COLO668 (cell line): ENCODE results near the gene RHO.

Experiments used
- DNase-seq: peaks from one replicate; lab custom pipeline; 2025; ENCODE audit not compliant: unreplicated experiment; lab: John Stamatoyannopoulos, UW

RHO gene

DNA sequence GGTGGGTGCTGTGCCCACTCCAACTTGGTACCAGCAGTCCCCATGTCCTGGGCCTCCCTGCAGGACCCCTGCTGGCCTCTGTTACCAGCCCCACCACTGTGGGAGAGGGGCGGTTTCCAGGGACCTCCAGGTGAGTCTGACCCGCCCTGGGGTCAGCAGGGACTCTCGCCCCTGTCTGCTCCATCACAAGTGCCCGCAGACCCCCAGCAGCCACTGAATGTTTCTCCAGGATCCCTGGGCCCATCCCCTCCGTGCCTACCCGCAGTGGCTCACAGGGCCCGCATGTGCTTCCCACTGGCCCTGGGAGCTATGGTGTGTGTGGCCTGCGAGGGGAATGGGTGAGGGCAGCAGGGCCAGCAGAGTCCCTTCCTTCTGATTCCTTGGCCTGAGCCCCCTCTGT lies 9.9 kb upstream of the RHO start:
- no peak for DNase-seq

DNA sequence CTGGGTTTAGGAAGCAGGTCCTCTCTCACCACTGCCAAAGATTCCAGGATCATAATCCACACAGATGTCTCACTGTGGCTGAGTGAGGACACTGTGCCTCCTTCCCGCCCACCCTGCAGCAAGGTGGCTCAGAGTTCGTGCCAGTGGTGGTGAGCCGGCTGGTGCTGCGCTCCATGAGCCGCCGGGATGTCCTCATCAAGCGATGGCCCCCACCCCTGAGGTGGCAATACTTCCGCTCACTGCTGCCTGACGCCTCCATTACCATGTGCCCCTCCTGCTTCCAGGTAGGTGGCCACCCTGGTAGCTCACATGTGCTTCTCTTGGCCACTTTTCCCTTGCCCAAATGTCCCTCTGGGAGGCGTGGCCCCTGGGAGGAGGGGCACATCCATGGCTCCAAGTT lies 9.0 kb upstream of the RHO start:
- no peak for DNase-seq

DNA sequence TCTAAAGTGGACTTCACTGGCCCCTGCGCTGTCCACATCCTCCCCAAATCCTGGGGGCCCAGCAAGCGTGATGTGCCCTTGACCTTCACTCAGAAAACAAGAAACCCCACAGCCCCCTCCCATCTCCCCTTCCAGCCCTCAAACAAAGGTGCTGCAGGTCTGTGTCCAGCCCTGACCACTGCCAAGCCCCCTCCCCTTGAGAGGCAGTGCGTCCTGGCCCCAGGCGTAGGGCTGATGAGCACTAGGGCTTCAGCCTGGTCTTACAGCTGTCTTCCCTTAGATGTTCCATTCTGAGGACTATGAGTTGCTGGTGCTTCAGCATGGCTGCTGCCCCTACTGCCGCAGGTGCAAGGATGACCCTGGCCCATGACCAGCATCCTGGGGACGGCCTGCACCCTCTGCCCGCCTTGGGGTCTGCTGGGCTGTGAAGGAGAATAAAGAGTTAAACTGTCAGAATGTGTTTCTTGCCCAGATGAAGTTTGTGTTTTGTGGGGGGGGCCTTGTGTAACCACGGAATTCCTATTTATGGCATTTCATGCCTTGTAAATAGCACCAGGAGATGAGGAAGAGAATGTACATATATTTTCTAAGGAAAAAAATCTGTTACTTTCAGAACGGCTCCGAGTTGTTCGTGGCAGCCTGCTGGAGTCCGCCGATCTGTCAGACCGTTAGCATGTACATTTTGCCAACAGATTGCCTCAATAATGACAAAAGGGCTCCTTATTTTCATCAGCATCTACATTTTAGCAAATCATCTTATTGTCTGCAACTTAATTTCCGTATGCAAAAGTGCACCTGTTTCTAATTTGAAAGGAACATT lies 8.3 kb upstream of the RHO start:
- no peak for DNase-seq

DNA sequence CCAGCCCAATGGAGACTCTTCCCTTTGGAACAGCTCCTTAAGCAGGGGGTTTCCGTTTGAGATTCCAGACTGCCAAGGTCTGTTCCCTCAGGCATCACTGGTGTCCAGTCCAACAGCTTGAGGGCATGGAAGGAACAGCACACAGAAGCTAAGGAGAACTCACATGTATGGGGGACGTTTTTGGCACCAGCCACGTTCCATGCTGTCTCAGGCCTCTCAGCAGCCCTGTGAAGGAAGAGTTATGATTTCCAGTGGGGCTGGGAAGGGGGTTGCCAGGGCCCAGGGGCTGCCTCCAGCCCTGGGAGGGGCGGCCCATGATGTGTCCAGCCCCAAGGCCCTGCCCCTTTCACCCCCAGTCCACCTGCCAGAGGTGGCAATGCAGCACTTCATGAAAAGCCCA lies 7.5 kb upstream of the RHO start:
- DNase-seq, result no peak

DNA sequence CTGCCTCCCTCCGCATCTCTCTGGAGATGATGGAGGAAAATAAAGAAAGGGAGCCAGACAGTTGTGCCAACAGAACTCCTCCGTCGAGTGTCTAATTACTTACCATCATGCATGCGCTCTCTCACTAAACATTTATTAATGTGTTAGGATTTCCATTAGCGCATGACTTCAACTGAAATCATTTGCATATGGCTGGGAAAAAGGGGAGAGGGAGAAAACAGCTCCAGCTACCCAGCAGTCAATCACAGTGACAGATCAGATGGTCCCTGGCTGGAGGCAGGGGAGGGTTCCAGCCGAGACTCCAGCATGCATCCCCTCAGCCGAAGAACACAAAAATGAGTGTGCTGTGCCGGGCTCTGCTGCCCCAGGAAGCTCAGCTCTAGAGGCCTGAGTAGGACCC lies 6.8 kb upstream of the RHO start:
- no peak for DNase-seq

DNA sequence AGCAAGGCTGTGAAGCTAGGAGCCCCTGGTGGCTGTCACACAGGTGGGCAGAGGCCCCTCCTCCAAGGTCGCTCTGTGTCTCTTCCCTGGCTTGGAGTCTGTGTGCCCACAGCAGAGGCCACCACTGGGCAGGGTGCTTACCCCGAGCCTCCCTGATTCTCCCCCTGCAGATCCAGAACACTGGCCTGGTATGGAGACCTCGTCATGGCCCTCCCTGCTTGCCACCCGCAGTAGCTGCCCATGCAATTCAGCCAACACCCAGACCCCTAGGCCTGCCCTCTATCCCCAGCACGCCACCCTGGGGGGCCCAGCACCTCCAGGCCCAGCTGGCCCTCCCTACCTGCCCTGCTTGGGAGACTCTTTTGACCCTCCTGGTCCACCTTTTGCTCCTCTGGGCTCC lies 5.5 kb upstream of the RHO start:
- DNase-seq, result no peak

DNA sequence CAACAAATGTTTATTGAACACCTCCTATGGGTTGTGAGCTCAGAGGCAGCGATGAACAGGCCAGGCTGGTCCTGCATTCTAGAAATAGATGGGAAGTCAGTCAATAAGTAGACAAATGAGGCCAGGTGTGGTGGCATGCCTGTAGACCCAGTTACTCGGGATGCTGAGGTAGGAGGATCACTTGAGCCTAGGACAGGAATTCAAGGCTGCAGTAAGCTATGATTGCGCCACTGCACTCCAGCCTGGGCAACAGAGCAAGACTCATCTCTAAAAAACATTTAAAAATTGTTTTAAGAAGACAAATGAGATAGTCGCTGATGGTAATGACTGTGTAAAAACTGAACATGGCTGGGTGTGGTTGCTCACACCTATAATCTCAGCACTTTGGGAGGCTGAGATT lies 4.4 kb upstream of the RHO start:
- DNase-seq, result no peak

DNA sequence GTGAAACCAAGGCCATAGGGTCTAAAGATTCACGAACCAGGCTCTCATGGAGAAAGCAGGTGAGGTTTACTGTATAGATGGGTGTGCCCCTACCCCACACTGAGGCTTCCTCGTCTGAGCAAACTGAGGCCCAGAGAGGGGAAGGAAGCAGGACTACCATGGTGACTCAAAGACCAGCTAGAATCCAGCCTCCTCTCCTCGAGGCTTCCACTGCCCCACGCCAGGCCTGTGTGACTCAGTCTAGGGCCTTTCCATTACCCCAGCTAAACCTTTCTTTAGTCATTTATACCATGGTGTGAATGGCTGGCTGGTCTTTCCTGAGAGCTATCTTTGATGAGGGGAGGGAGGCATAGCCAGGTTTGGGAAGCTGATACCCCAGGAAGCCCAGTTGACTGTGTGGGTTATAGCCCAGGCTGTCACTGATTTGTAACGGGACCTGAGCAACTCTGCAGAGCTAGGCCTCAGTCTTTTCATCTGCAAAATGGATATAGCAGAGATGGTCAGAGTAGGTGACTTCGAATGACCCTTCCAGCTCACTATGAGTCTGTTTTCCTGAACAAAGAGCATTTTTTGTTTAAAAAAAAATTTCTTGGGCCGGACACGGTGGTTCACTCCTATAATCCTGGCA lies 3.0 kb upstream of the RHO start:
- no peak for DNase-seq

DNA sequence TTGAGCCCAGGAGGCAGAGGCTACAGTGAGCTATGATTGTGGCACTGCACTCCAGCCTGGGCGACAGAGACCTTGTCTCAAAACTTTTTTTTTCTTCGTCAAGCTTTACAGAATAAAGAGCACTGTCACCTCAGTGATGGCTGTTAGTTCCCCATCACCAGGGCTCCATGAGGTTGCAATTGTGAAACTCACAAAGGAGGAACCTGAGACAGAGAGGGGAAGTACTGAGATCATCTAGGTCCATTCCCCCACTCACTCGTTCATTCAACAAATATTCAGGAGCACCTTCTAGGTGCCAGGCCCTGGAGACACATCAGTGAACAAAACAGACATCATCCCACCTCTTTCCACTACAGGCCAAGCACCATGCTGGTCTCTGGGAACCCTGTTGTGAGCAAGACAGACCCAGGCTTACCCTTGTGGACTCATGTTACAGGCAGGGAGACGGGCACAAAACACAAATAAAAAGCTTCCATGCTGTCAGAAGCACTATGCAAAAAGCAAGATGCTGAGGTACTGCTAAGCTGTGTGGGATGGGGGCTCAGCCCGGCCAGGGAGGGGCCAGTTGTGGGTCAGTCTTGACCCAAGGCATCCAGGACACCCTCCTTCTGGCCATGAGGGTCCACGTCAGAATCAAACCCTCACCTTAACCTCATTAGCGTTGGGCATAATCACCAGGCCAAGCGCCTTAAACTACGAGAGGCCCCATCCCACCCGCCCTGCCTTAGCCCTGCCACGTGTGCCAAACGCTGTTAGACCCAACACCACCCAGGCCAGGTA lies 2.1 kb upstream of the RHO start:
- no peak for DNase-seq

DNA sequence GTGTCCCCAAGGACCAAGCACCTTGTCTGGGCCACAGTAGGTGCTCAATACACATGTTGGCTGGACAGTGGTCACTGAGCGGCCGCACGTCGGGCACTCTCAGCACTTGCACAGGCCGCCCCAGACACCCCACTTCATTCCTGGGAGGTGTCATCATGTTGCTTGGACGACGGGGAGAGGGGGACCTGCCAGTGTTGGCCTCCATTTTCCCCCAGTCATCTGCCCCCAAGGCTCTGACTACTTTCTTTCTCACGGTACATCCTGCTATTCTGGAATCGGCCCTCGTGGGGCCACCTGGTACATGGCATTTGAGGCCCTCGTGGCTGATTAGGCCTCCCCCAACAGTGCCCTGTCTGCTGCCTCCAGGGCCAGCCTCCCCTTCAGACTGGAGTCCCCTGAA lies 1.2 kb upstream of the RHO start:
- DNase-seq, result no peak

DNA sequence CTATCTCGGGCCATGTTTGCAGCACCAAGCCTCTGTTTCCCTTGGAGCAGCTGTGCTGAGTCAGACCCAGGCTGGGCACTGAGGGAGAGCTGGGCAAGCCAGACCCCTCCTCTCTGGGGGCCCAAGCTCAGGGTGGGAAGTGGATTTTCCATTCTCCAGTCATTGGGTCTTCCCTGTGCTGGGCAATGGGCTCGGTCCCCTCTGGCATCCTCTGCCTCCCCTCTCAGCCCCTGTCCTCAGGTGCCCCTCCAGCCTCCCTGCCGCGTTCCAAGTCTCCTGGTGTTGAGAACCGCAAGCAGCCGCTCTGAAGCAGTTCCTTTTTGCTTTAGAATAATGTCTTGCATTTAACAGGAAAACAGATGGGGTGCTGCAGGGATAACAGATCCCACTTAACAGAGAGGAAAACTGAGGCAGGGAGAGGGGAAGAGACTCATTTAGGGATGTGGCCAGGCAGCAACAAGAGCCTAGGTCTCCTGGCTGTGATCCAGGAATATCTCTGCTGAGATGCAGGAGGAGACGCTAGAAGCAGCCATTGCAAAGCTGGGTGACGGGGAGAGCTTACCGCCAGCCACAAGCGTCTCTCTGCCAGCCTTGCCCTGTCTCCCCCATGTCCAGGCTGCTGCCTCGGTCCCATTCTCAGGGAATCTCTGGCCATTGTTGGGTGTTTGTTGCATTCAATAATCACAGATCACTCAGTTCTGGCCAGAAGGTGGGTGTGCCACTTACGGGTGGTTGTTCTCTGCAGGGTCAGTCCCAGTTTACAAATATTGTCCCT lies 1.2 kb downstream of the RHO start:
- no peak for DNase-seq

DNA sequence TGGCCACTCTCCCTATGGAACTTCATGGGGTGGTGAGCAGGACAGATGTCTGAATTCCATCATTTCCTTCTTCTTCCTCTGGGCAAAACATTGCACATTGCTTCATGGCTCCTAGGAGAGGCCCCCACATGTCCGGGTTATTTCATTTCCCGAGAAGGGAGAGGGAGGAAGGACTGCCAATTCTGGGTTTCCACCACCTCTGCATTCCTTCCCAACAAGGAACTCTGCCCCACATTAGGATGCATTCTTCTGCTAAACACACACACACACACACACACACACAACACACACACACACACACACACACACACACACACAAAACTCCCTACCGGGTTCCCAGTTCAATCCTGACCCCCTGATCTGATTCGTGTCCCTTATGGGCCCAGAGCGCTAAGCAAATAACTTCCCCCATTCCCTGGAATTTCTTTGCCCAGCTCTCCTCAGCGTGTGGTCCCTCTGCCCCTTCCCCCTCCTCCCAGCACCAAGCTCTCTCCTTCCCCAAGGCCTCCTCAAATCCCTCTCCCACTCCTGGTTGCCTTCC lies 1.9 kb downstream of the RHO start:
- no peak for DNase-seq

DNA sequence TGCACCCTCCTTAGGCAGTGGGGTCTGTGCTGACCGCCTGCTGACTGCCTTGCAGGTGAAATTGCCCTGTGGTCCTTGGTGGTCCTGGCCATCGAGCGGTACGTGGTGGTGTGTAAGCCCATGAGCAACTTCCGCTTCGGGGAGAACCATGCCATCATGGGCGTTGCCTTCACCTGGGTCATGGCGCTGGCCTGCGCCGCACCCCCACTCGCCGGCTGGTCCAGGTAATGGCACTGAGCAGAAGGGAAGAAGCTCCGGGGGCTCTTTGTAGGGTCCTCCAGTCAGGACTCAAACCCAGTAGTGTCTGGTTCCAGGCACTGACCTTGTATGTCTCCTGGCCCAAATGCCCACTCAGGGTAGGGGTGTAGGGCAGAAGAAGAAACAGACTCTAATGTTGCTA lies 2.4 kb downstream of the RHO start:
- no peak for DNase-seq

DNA sequence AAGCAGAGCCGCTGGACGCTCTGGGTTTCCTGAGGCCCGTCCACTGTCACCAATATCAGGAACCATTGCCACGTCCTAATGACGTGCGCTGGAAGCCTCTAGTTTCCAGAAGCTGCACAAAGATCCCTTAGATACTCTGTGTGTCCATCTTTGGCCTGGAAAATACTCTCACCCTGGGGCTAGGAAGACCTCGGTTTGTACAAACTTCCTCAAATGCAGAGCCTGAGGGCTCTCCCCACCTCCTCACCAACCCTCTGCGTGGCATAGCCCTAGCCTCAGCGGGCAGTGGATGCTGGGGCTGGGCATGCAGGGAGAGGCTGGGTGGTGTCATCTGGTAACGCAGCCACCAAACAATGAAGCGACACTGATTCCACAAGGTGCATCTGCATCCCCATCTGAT lies 3.3 kb downstream of the RHO start:
- DNase-seq, result no peak

DNA sequence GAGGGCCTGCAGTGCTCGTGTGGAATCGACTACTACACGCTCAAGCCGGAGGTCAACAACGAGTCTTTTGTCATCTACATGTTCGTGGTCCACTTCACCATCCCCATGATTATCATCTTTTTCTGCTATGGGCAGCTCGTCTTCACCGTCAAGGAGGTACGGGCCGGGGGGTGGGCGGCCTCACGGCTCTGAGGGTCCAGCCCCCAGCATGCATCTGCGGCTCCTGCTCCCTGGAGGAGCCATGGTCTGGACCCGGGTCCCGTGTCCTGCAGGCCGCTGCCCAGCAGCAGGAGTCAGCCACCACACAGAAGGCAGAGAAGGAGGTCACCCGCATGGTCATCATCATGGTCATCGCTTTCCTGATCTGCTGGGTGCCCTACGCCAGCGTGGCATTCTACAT lies 3.8 kb downstream of the RHO start:
- no peak for DNase-seq

DNA sequence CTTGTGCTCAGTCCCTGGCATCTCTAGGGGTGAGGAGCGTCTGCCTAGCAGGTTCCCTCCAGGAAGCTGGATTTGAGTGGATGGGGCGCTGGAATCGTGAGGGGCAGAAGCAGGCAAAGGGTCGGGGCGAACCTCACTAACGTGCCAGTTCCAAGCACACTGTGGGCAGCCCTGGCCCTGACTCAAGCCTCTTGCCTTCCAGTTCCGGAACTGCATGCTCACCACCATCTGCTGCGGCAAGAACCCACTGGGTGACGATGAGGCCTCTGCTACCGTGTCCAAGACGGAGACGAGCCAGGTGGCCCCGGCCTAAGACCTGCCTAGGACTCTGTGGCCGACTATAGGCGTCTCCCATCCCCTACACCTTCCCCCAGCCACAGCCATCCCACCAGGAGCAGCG lies 5.0 kb downstream of the RHO start:
- DNase-seq, result no peak

DNA sequence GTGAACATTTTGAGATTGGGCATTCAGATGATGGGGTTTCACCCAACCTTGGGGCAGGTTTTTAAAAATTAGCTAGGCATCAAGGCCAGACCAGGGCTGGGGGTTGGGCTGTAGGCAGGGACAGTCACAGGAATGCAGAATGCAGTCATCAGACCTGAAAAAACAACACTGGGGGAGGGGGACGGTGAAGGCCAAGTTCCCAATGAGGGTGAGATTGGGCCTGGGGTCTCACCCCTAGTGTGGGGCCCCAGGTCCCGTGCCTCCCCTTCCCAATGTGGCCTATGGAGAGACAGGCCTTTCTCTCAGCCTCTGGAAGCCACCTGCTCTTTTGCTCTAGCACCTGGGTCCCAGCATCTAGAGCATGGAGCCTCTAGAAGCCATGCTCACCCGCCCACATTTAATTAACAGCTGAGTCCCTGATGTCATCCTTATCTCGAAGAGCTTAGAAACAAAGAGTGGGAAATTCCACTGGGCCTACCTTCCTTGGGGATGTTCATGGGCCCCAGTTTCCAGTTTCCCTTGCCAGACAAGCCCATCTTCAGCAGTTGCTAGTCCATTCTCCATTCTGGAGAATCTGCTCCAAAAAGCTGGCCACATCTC lies 6.1 kb downstream of the RHO start:
- no peak for DNase-seq

DNA sequence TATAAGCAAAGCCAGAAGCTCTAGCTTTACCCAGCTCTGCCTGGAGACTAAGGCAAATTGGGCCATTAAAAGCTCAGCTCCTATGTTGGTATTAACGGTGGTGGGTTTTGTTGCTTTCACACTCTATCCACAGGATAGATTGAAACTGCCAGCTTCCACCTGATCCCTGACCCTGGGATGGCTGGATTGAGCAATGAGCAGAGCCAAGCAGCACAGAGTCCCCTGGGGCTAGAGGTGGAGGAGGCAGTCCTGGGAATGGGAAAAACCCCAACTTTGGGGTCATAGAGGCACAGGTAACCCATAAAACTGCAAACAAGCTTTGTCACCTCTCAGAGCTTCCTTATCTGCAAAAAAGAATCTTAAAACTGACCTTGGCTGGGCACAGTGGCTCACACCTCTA lies 6.6 kb downstream of the RHO start:
- no peak for DNase-seq

DNA sequence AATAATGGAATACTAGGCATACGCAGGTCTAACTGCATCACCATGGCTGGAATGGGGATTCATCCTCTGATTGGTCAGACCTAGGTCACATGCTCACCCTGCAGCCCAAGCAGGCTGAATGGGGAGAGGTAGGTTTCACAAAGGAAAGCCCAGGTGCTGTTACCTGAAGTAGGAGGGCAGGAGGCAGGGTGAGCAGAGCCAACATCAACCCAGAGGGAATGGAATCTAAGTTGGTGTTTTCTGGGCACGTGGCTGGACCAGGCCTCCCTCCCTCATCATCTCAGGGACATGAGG lies 7.9 kb downstream of the RHO start:
- no peak for DNase-seq

DNA sequence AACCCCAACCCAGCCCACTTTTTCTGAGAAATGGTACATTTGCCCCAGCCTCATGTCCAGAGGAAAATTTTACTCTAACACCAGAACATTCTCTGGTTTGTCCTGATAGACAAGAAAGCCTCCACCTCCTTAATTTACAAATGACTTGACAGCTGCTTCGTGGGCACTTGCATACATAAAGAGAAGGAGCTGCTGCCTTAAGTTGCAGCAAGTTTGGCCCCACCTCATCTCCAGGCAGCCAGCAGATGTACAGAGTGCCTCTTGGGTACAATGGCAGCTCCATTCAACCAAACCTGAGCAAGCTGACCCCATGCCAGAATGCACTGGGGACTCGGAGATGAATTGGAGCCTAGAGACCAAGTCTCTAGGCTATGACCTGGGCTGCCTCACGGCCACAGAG lies 8.4 kb downstream of the RHO start:
- DNase-seq, result no peak

DNA sequence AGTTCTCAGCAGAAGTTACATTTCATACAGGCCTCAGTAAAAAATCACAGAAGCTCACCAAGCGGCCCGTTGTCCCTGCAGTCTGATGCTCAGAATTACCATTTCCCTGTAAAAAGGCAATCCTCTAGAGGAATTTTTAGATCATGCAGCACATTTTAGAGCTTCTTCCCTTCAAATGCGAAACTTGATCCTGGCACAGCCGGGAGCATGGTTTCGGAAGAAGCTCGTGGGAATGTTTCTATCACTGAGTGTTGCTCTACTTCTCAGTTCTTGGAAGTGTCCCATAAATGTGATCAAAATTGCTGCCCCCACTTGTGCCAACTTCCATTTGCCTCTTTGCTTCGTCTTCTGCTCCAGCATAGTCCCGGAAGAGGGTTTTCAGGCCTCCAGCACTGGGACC lies 10.8 kb downstream of the RHO start:
- no peak for DNase-seq
